IMR-90 (cell line): ENCODE measurements around the gene STK17A. TPM values are rescaled to one million over a fixed set of nuclear protein-coding genes. Genes with fewer than 3 reads are reported as not detected.

ENCODE experiments used
- ATAC-seq: fragments of 200-7000 bp; cut with Tn5 transposase; 2 replicates; pipeline ENCODE4 v1.9.1; 2020; ENCODE audit warnings: low read depth, mild to moderate bottlenecking, moderate library complexity
- BruUV-seq: library from RNA; stranded (reverse); fragments of 400-500 nt; replicated peaks from 2 replicates; lab custom pipeline; 2021; lab: Mats Ljungman, UMichigan
- CTCF ChIA-PET: fragments of 300-600 bp; formaldehyde crosslinking; extraction: SDS; loops from one replicate; lab custom pipeline; 2021; ENCODE audit warnings: antibody characterized with exemption; lab: Yijun Ruan, JAX
- POLR2A ChIA-PET: fragments of 300-600 bp; sonication (Branson Sonifier 250); formaldehyde crosslinking; loops from one replicate; lab custom pipeline; 2022; ENCODE audit warnings: antibody characterized with exemption; ENCODE audit not compliant: unreplicated experiment; lab: Charles Lee
- DNase-seq: peaks from one replicate; pipeline ENCODE4 v3.0.0; 2013
- H2AFZ ChIP-seq: replicated peaks from 2 replicates; pipeline ENCODE3; 2013; ENCODE audit warnings: low read length, mild to moderate bottlenecking; ENCODE audit not compliant: poor library complexity
- H2AK5ac ChIP-seq: 2 replicates; pipeline ENCODE4 v1.6.1; 2013; ENCODE audit warnings: low read depth, low read length, inconsistent platforms
- H2AK9ac ChIP-seq: replicated peaks from 2 replicates; pipeline ENCODE3; 2013; ENCODE audit warnings: mild to moderate bottlenecking, low read depth, low read length, moderate library complexity; ENCODE audit not compliant: poor library complexity
- H2BK120ac ChIP-seq: 2 replicates; pipeline ENCODE4 v1.6.1; 2013; ENCODE audit warnings: low read depth, low read length, inconsistent platforms
- H2BK15ac ChIP-seq: 3 replicates; pipeline ENCODE4 v1.6.1; 2013; ENCODE audit warnings: low read depth, low read length, inconsistent platforms
- H2BK20ac ChIP-seq: 2 replicates; pipeline ENCODE4 v1.6.1; 2013; ENCODE audit warnings: low read depth, mild to moderate bottlenecking, inconsistent platforms, low read length, moderate library complexity
- H2BK5ac ChIP-seq: 2 replicates; pipeline ENCODE4 v1.6.1; 2013; ENCODE audit warnings: mild to moderate bottlenecking, low read depth, low read length, inconsistent platforms; ENCODE audit not compliant: poor library complexity, severe bottlenecking
- H3K14ac ChIP-seq: replicated peaks from 2 replicates; pipeline ENCODE4 v1.6.1; 2013; ENCODE audit warnings: low read depth, low read length, inconsistent platforms
- H3K18ac ChIP-seq: 2 replicates; pipeline ENCODE4 v1.6.1; 2013; ENCODE audit warnings: low read depth, low read length, control low read depth
- H3K23ac ChIP-seq: 2 replicates; pipeline ENCODE4 v1.6.1; 2013; ENCODE audit warnings: low read depth, low read length, inconsistent platforms
- H3K27ac ChIP-seq: 2 replicates; pipeline ENCODE4 v1.5.1; 2013; ENCODE audit warnings: mild to moderate bottlenecking, control low read depth, low read length; ENCODE audit not compliant: insufficient read depth
- H3K27me3 ChIP-seq: 2 replicates; pipeline ENCODE4 v1.6.1; 2013; ENCODE audit warnings: low read length; ENCODE audit not compliant: control insufficient read depth, insufficient read depth
- H3K36me3 ChIP-seq: 2 replicates; pipeline ENCODE4 v1.6.1; 2013; ENCODE audit warnings: low read length, mixed read lengths; ENCODE audit not compliant: control insufficient read depth, insufficient read depth
- H3K4ac ChIP-seq: 2 replicates; pipeline ENCODE4 v1.6.1; 2013; ENCODE audit warnings: low read depth, low read length, inconsistent platforms
- H3K4me1 ChIP-seq: 2 replicates; pipeline ENCODE4 v1.6.1; 2013; ENCODE audit warnings: low read length, mixed read lengths; ENCODE audit not compliant: control insufficient read depth, insufficient read depth
- H3K4me2 ChIP-seq: 2 replicates; pipeline ENCODE4 v1.6.1; 2013; ENCODE audit warnings: low read depth, mild to moderate bottlenecking, control low read depth, low read length, moderate library complexity
- H3K4me3 ChIP-seq: 2 replicates; pipeline ENCODE4 v1.5.1; 2013; ENCODE audit warnings: low read depth, mild to moderate bottlenecking, control low read depth, low read length, moderate library complexity; ENCODE audit not compliant: insufficient read depth
- H3K56ac ChIP-seq: 2 replicates; pipeline ENCODE4 v1.6.1; 2013; ENCODE audit warnings: low read length, inconsistent platforms; ENCODE audit not compliant: insufficient read depth; ENCODE audit errors: extremely low read depth
- H3K79me1 ChIP-seq, 2 experiments: 2 replicates each; pipeline ENCODE4 v1.6.1; 2013; ENCODE audit warnings: low read length in 2 of 2, inconsistent platforms in 1 of 2, low read depth in 1 of 2
- H3K9ac ChIP-seq: 2 replicates; pipeline ENCODE4 v1.6.1; 2013; ENCODE audit warnings: low read depth, low read length, control low read depth
- H3K9me1 ChIP-seq: 2 replicates; pipeline ENCODE4 v1.6.1; 2013; ENCODE audit warnings: low read length, inconsistent platforms; ENCODE audit not compliant: insufficient read depth
- H3K9me3 ChIP-seq: 2 replicates; pipeline ENCODE4 v1.6.1; 2013; ENCODE audit warnings: low read length; ENCODE audit not compliant: control insufficient read depth, insufficient read depth
- H4K20me1 ChIP-seq: 2 replicates; pipeline ENCODE4 v1.6.1; 2013; ENCODE audit warnings: low read length, inconsistent platforms; ENCODE audit not compliant: insufficient read depth
- H4K5ac ChIP-seq: 2 replicates; pipeline ENCODE4 v1.6.1; 2013; ENCODE audit warnings: mild to moderate bottlenecking, low read depth, low read length, control low read depth
- H4K8ac ChIP-seq, 2 experiments: 2 replicates each; pipeline ENCODE4 v1.6.1; 2013; ENCODE audit warnings: low read depth in 2 of 2, low read length in 2 of 2, control low read depth in 1 of 2, inconsistent platforms in 1 of 2
- H4K91ac ChIP-seq: 2 replicates; pipeline ENCODE4 v1.6.1; 2013; ENCODE audit warnings: low read depth, low read length, inconsistent platforms; ENCODE audit not compliant: insufficient read depth
- BHLHE40 ChIP-seq: fragments of 150-350 bp; IDR thresholded peaks from 2 replicates; pipeline ENCODE4 v1.6.1; 2016; ENCODE audit warnings: mild to moderate bottlenecking, low read depth, low read length
- RAD21 ChIP-seq: IDR thresholded peaks from 2 replicates; pipeline ENCODE4 v1.6.1; 2012; ENCODE audit warnings: low read length, improper control_type of control experiment
- SMC3 ChIP-seq: fragments of 150-350 bp; IDR thresholded peaks from 2 replicates; pipeline ENCODE4 v1.6.1; 2016; ENCODE audit warnings: low read depth, mild to moderate bottlenecking, antibody characterized with exemption, low read length, moderate library complexity
- WGBS, 2 experiments: methylation state at CpG; one replicate each; pipeline versions ENCODE4 v1.1.5 to v1.1.7; 2013; ENCODE audit warnings: missing lambda C conversion rate in 2 of 2; ENCODE audit not compliant: insufficient read length in 1 of 2; ENCODE audit errors: extremely low coverage in 2 of 2; 5-methylcytosine and 5-hydroxymethylcytosine counted together
- dilution Hi-C: fragments of 300-500 bp; cut with HindIII; formaldehyde crosslinking; loops from one replicate; pipeline ENCODE4 v1.14.3; 2018; ENCODE audit warnings: low sequenced_read_pairs; ENCODE audit not compliant: unreplicated experiment
- in situ Hi-C: fragments of 300-500 bp; cut with MboI; formaldehyde crosslinking; loops from 3 replicates; pipeline ENCODE4 v1.14.3; 2019; ENCODE audit warnings: low sequenced_read_pairs, inconsistent platforms, mixed read lengths
- intact Hi-C: fragments of 100-400 bp; cut with micrococcal nuclease; formaldehyde crosslinking; loops from 2 replicates; pipeline ENCODE4 v1.10.0; 2022
- polyA plus RNA-seq, 3 experiments: library from polyadenylated mRNA; depleted of rRNA; stranded (reverse); fragments of >200 nt; gene quantifications; 2 replicates each; pipeline ENCODE4 v1.2.3, GENCODE V29; 2012; ENCODE audit warnings: low replicate concordance in 1 of 3
- total RNA-seq: library from RNA; depleted of rRNA; stranded (reverse); fragments of >200 nt; gene quantifications from 2 replicates; pipeline ENCODE4 v1.2.3, GENCODE V29; 2012

The STK17A gene
- total and polyA plus RNA-seq, 2 of the 4 experiments (the other 2 are of a cell fraction): 40.5 to 50.5 TPM

GRCh38 chr7:43656997-43657396 lies 74.1 kb downstream of the STK17A start:
- Histone ChIP-seq H3K27me3 (no peaks in the 10 kb centered on the region), H3K56ac (no peak overlapping the region), H2AFZ (no peak overlapping the region), H2BK15ac (peak overlapping the region; percentile 91; the same call in 1 of the 3 replicates), H2AK9ac (no peak overlapping the region), H3K4me3 (no peak overlapping the region), H2BK120ac (peak overlapping the region; percentile 66; the same call in 1 of the 2 replicates), H3K27ac (no peak overlapping the region), H3K4ac (peak overlapping the region; percentile 60), H4K5ac (peak overlapping the region; percentile 3; the same call in 1 of the 2 replicates), H4K20me1 (no peaks in the 10 kb centered on the region), H3K9ac (no peak overlapping the region), H3K4me2 (no peak overlapping the region), H2BK5ac (peak overlapping the region; percentile 61), H3K4me1 (peaks cover 15% of the 10 kb centered on the region), H3K36me3 (peaks cover 2% of the 10 kb centered on the region; the same call in 1 of the 2 replicates), H3K23ac (0 out of 2 replicates have a peak overlapping the region, but pooled peaks have one; percentile 13), H3K14ac (no peak overlapping the region), H3K9me1 (peaks cover 12% of the 10 kb centered on the region), H3K18ac (no peak overlapping the region), H3K79me1 (peaks cover 37 to 65% of the 10 kb centered on the region in 2 experiments), H4K8ac (peak overlapping the region; percentile 31 to 46; a peak in 2 of 4 replicates), H4K91ac (0 out of 2 replicates have a peak overlapping the region, but pooled peaks have one; percentile 28), H2BK20ac (peak overlapping the region; percentile 90), H3K9me3 (no peaks in the 10 kb centered on the region), H2AK5ac (peak overlapping the region; percentile 87)
- BruUV-seq: no TSS peak
- WGBS, 2 experiments: no CpG with 5 or more reads among the region's 2 CpGs
- TF ChIP-seq SMC3 (no peak), BHLHE40 (no peak), RAD21 (no peak)
- dilution Hi-C loops (no loop called here), intact Hi-C loops (no loop called here), in situ Hi-C loops (no loop called here)
- DNase-seq (no peak), ATAC-seq (no peak)
- POLR2A ChIA-PET: no interaction called here
- CTCF ChIA-PET: interaction anchor here (1.0 kb wide), 1 partner anchor 74 kb away, joined by 4 read pairs; the partner anchor contains the start of gene STK17A
